HuH-7 (cell line): Measurements from ENCODE around the gene ALDH8A1.

ENCODE experiments used
- DNase-seq: peaks from one replicate; pipeline ENCODE4 v3.0.0; 2011; ENCODE audit warnings: low spot score

The ALDH8A1 gene

GRCh38 chr6:134950482-134950881 lies 581 bp upstream of the ALDH8A1 start:
- DNase-seq: no peak

- DNase-seq: no peak
These were observed 1.2 kb downstream of the ALDH8A1 start for GRCh38 chr6:134948691-134949090.

- no peak for DNase-seq
These were observed 1.8 kb downstream of the ALDH8A1 start for GRCh38 chr6:134948142-134948541.

- no peak for DNase-seq
These were observed 4.9 kb downstream of the ALDH8A1 start for GRCh38 chr6:134945045-134945444.

- no peak for DNase-seq
These were observed 6.3 kb downstream of the ALDH8A1 start for GRCh38 chr6:134943522-134944111.

GRCh38 chr6:134938896-134939295 lies 11.0 kb downstream of the ALDH8A1 start:
- DNase-seq: no peak

GRCh38 chr6:134937426-134937825 lies 12.5 kb downstream of the ALDH8A1 start:
- DNase-seq: no peak

- DNase-seq: no peak
These were observed 13.0 kb downstream of the ALDH8A1 start for GRCh38 chr6:134936931-134937330.

GRCh38 chr6:134936476-134936875 lies 13.4 kb downstream of the ALDH8A1 start:
- DNase-seq: no peak

- DNase-seq: no peak
These were observed 15.0 kb downstream of the ALDH8A1 start for GRCh38 chr6:134934793-134935485.

- DNase-seq: no peak
These were observed 17.1 kb downstream of the ALDH8A1 start for GRCh38 chr6:134932535-134933470.

- no peak for DNase-seq
These were observed 17.8 kb downstream of the ALDH8A1 start for GRCh38 chr6:134932098-134932497.

GRCh38 chr6:134930463-134930862 lies 19.4 kb downstream of the ALDH8A1 start:
- no peak for DNase-seq

GRCh38 chr6:134928151-134928900 lies 21.6 kb downstream of the ALDH8A1 start:
- no peak for DNase-seq

GRCh38 chr6:134925800-134926199 lies 24.1 kb downstream of the ALDH8A1 start:
- DNase-seq: no peak

- DNase-seq: no peak
These were observed 28.1 kb downstream of the ALDH8A1 start for GRCh38 chr6:134921721-134922261.

GRCh38 chr6:134921276-134921675 lies 28.6 kb downstream of the ALDH8A1 start:
- DNase-seq: no peak

- no peak for DNase-seq
These were observed 29.5 kb downstream of the ALDH8A1 start for GRCh38 chr6:134920422-134920821.

- DNase-seq: no peak
These were observed 31.4 kb downstream of the ALDH8A1 start for GRCh38 chr6:134918418-134918961.

- no peak for DNase-seq
These were observed 38.4 kb downstream of the ALDH8A1 start for GRCh38 chr6:134911547-134911946.

GRCh38 chr6:134910593-134910935 lies 39.3 kb downstream of the ALDH8A1 start:
- DNase-seq: no peak
